ENCODE measurements around the gene AQP10. TPM values are rescaled to one million over a fixed set of nuclear protein-coding genes. Genes with fewer than 3 reads are reported as not detected.

Gene AQP10
- total and polyA plus RNA-seq, 9 of the 15 experiments (the other 6 are each of a cell fraction or from before 2014, with no cell fraction given), result 0.37 to 9.7 (median 1.9) TPM

- peak; percentile 67; the same call in 1 of the 2 replicates for TF ChIP-seq ZBTB2 (IDR thresholded peaks at IDR 0.05)
- peak; percentile 91 to 97 for TF ChIP-seq RAD21 (CRISPR knock-in tag; conservative IDR thresholded peaks at IDR 0.05 in 1 of 2, IDR thresholded peaks at IDR 0.05 in 1 of 2)
- TF ChIP-seq POLR2AphosphoS2 (IDR thresholded peaks at IDR 0.05; ENCODE audit: low read length), result peak; percentile 94
- TF ChIP-seq HMG20B (CRISPR knock-in tag; IDR thresholded peaks at IDR 0.05), result no peak
- no peak for TF ChIP-seq ZNF316 (IDR thresholded peaks at IDR 0.05)
- 0 out of 2 replicates have a peak, but pooled peaks have one; percentile 11 for TF ChIP-seq MAFG (tag; conservative IDR thresholded peaks at IDR 0.05)
- no peak for TF ChIP-seq SNRNP70 (optimal IDR thresholded peaks at IDR 0.05; ENCODE audit: low read depth, low read length)
- TF ChIP-seq MAFF (IDR thresholded peaks at IDR 0.05; ENCODE audit: low read length), result no peak
- TF ChIP-seq THAP7 (CRISPR knock-in tag; IDR thresholded peaks at IDR 0.05), result no peak
- TF ChIP-seq ZNF384 (IDR thresholded peaks at IDR 0.05; ENCODE audit: low read depth, low read length), result no peak
- no peak for TF ChIP-seq RNF219 (CRISPR knock-in tag; IDR thresholded peaks at IDR 0.05)
- no peak for TF ChIP-seq RERE (CRISPR knock-in tag; IDR thresholded peaks at IDR 0.05; ENCODE audit: borderline replicate concordance)
- TF ChIP-seq BRCA1 (IDR thresholded peaks at IDR 0.05), result no peak
- TF ChIP-seq BRCA1 (CRISPR knock-in tag; IDR thresholded peaks at IDR 0.05), result no peak
- 0 out of 4 replicates have a peak, but pooled peaks of 1 of the 2 experiments have one; percentile 35 for TF ChIP-seq ETV6 (IDR thresholded peaks at IDR 0.05; ENCODE audit: borderline replicate concordance in 1 of 2, low read depth in 2 of 2, low read length in 1 of 2)
- no peak for TF ChIP-seq ETV6 (CRISPR knock-in tag; IDR thresholded peaks at IDR 0.05; ENCODE audit: borderline replicate concordance)
- no peak for TF ChIP-seq ZNF12 (CRISPR knock-in tag; IDR thresholded peaks at IDR 0.05)
- no peak for TF ChIP-seq DMBX1 (CRISPR knock-in tag; IDR thresholded peaks at IDR 0.05; ENCODE audit: borderline replicate concordance)
- TF ChIP-seq HDAC3 (IDR thresholded peaks at IDR 0.05; ENCODE audit: borderline replicate concordance, partially characterized antibody), result no peak
Observed at GRCh38 chr1:154272217-154272998, 48.5 kb upstream of the AQP10 start, which contains the start of gene HAX1 (continued).
